Fibroblast of the conjunctiva (primary cell): ENCODE data around the gene POLR3B.

Source experiments
- DNase-seq: peaks from one replicate; pipeline ENCODE4 v3.0.0-alpha.2; 2010; ENCODE audit warnings: low read depth

The POLR3B gene

GRCh38 chr12:106552228-106552627, 194.7 kb downstream of the POLR3B start:
- no peak for DNase-seq
